AG09319 (cell line): ENCODE data around the gene LRBA.

Experiments used
- DNase-seq: peaks from one replicate; pipeline ENCODE4 v3.0.0-alpha.2; 2010; ENCODE audit warnings: low read depth; ENCODE audit errors: extremely low read depth
- CTCF ChIP-seq: IDR thresholded peaks from 2 replicates; pipeline ENCODE4 v1.5.1; 2011; ENCODE audit warnings: low read depth, mild to moderate bottlenecking, inconsistent platforms, low read length, moderate library complexity

The LRBA gene

DNA sequence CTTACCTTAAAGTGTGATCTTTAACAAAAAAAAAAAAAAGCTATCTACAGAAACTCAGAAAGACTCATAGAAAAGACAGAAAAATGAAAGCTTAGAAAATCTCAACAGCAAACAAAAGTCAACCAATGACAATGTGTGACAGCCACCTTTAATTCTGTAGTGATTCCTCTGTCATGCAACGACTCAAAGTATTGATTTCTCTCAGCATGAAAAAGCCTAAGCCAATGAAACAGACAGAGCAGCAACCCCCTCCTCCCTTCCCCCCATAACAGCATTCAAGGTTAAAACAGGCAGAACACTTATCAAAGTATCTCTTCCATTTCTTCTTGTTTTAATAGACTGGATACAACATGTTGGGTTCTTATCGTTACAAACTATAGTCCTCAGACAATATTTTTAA lies 320.6 kb downstream of the LRBA start:
- no peak for DNase-seq
- no peak for TF ChIP-seq CTCF

DNA sequence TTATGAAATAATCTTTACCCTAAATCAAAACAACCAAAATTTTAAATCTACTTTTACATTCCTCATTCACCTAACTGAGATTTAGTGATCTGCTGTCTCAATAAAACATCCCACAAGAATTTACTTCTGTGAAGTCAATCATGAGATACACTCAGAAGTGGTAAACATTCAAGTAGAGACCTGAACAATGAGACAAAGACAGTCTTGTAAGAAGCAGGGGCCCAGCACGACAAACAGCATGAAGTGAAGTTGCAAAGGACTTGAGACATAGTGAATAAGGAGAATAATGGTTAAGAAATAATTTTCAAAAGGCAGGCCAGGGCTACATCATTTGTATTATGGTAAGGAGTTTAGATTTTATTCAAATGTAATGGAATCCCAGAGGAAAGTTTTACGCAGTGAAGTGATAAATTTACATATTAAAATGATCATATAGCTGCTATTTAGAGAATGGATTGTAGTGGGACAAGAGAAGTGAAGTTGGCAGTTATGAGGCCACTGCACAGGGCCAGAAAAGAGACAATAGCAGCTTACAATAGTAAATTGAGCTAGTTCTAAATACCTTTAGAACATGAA lies 331.2 kb downstream of the LRBA start:
- TF ChIP-seq CTCF = no peak
- DNase-seq = no peak

DNA sequence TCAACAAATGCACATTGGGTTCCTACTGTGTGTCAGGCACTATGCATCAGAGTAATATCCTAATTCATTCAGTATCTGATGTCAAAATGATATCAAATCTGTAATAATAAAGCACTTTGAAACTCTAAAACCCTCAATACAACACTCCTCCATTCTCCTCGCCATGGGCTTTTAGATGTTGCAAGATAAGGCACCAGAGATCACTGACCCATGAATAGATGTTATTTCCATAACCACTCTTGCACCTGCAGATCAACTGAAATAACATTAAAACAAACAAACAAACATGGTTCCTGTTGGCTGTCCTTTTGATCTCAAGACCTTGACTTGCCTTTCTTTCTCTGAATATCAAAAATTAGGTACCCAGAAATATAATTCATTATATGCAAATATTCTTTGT lies 333.0 kb downstream of the LRBA start:
- no peak for TF ChIP-seq CTCF
- DNase-seq = no peak

DNA sequence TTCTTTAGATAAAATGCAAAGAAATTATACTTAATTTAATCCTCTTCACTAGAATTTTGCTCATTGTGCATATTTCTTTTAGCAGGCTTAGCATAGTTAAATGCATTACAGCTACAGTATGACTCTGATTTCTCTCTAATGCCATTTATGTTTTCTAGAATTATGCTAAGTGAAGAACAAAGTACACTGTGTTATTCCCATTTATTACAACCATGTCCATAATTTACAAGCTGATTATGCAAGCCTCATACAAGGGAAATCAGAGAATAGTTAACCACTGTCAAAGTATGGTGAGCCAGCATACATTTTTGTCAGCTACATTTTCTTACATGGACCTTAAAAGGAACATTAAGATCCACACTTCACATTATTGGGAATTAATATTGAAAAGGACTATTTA lies 334.0 kb downstream of the LRBA start:
- no peak for DNase-seq
- no peak for TF ChIP-seq CTCF

DNA sequence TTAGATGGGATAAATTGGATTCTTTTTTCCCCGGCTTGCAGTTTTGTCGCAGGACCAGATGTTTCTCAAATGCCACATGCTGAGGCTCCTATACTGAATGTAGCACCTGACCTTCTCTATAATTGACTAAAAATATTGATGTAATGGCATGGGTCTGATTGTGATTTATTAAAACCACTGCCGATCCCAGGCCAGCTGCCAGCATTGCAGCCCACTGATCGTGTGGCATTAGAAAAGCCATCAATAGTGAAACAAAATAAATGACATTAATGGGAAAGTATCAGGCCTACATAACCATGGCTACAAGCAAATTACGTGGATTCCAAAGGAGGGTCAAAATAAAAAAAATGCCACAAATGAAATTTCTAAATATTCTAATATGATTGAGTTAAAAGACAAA lies 334.4 kb downstream of the LRBA start:
- DNase-seq = no peak
- no peak for TF ChIP-seq CTCF

- no peak for TF ChIP-seq CTCF
- DNase-seq = no peak
These were observed 335.2 kb downstream of the LRBA start for GRCh38 chr4:150679765-150680343.

GRCh38 chr4:150679018-150679764 lies 335.9 kb downstream of the LRBA start:
- DNase-seq = no peak
- TF ChIP-seq CTCF = no peak
